Transverse colon (tissue), 4 donors: ENCODE data around the gene PYROXD2. TPM values are rescaled to one million over a fixed set of nuclear protein-coding genes. Genes with fewer than 3 reads are reported as not detected.

ENCODE experiments used
- DNase-seq: peaks from one replicate; pipeline ENCODE4 v3.0.0-alpha.2; 2019
- H3K27ac ChIP-seq, 4 donors: fragments of 200-600 bp; sonication (generic); 2 replicates each; pipeline ENCODE4 v1.5.1; 2016 to 2018; ENCODE audit warnings: inconsistent platforms in 4 of 4
- H3K27me3 ChIP-seq: fragments of 200-600 bp; sonication (generic); 2 replicates; pipeline ENCODE4 v1.5.1; 2017; ENCODE audit warnings: inconsistent platforms
- H3K36me3 ChIP-seq, 4 donors: fragments of 200-600 bp; sonication (generic); 2 replicates each; pipeline ENCODE4 v1.5.1; 2017 to 2019; ENCODE audit warnings: inconsistent platforms in 4 of 4
- H3K4me1 ChIP-seq, 4 donors: fragments of 200-600 bp; sonication (generic); 2 replicates each; pipeline ENCODE4 v1.5.1; 2017 to 2020; ENCODE audit warnings: inconsistent platforms in 4 of 4
- H3K4me3 ChIP-seq, 4 donors: fragments of 200-600 bp; sonication (generic); 1 replicate in 1 of 4; 2 replicates in 3 of 4; pipeline versions ENCODE4 v1.5.1 to v1.6.1; 2017 to 2019; ENCODE audit warnings: inconsistent platforms in 4 of 4
- H3K9me3 ChIP-seq, 2 donors: fragments of 200-600 bp; sonication (generic); 2 replicates each; pipeline ENCODE4 v1.5.1; 2017 to 2019; ENCODE audit warnings: inconsistent platforms in 2 of 2
- EP300 ChIP-seq: sonication (generic); formaldehyde crosslinking; IDR thresholded peaks from one replicate; pipeline ENCODE4 v1.6.1; 2017; ENCODE audit warnings: antibody characterized with exemption, low read depth
- POLR2A ChIP-seq: fragments of 450-650 bp; IDR thresholded peaks from one replicate; pipeline ENCODE4 v1.6.1; 2016; ENCODE audit warnings: antibody characterized with exemption, mild to moderate bottlenecking, moderate library complexity
- POLR2AphosphoS5 ChIP-seq, 3 donors: sonication (generic); formaldehyde crosslinking; IDR thresholded peaks; one replicate each; pipeline ENCODE4 v1.6.1; 2016; ENCODE audit warnings: antibody characterized with exemption in 3 of 3
- WGBS, 2 donors: methylation state at CpG; one replicate each; pipeline ENCODE4 v1.1.5; 2018; ENCODE audit warnings: low coverage in 1 of 2; 5-methylcytosine and 5-hydroxymethylcytosine counted together
- in situ Hi-C, 4 donors: fragments of 200-750 bp; cut with MboI; loops; one replicate each; pipeline versions ENCODE4 v1.15.0 to v1.15.1; 2017; ENCODE audit warnings: low sequenced_read_pairs in 3 of 4, low pct_ligation_motif_present in 1 of 4, low pct_unique_long_range_greater_than_20kb in 1 of 4
- intact Hi-C: fragments of 100-400 bp; cut with DNase I; formaldehyde crosslinking; loops from one replicate; pipeline ENCODE4 v1.15.1; 2023; ENCODE audit warnings: low total_unique reads
- total RNA-seq, 4 donors: library from RNA; depleted of rRNA; stranded (reverse); fragments of >200 nt; gene quantifications; one replicate each; pipeline ENCODE4 v1.1.0, GENCODE V29; 2016
- TF ChIP-seq, protein P1 (sequence below), 5 experiments: fragments of 200-600 bp in 3 of 5; fragments of 450-650 bp in 2 of 5; sonication (generic) in 3 of 5; IDR thresholded peaks; 1 replicate in 2 of 5; 2 replicates in 3 of 5; pipeline ENCODE4 v1.5.1; 2016 to 2017; ENCODE audit warnings: antibody characterized with exemption in 5 of 5, inconsistent platforms in 3 of 5, mild to moderate bottlenecking in 2 of 5, moderate library complexity in 1 of 5

PYROXD2 gene
- total RNA-seq, 4 donors from 2014 or later, result 3.0 to 14.9 (median 8.4) TPM

DNA sequence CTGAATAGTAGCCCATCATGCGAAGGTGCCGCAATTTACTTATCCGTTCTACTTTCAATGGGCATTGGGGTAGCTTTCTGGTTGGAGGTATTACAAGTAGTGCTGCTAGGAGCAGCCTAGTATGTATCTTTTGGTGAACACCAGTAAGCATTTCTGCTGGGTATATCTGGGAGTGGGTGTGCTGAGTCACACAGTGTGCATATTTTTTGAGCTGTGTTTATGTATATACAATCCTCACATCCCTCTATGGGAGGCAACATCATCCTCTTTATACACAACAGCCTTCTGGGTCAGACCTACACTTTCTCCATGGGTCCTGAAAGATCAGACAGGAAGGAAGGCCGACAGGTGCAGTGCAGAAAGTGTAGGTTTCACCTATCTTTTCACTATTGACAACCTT, 36.3 kb downstream of the PYROXD2 start:
- H3K27me3 ChIP-seq, result no peaks in the 10 kb centered on the region
- H3K4me1 ChIP-seq, result no peaks in the 10 kb centered on the region
- no peak overlapping the region for H3K27ac ChIP-seq
- H3K4me3 ChIP-seq, result no peak overlapping the region
- intact Hi-C loops (no loop called here), in situ Hi-C loops (no loop called here)
- 89% methylated on average over 1 to 4 of the region's 4 CpGs for WGBS, 2 donors
- no peaks in the 10 kb centered on the region for H3K36me3 ChIP-seq
- TF ChIP-seq POLR2AphosphoS5 (IDR thresholded peaks at IDR 0.05) (no peak), EP300 (no peak)
- TF ChIP-seq, protein P1, sequence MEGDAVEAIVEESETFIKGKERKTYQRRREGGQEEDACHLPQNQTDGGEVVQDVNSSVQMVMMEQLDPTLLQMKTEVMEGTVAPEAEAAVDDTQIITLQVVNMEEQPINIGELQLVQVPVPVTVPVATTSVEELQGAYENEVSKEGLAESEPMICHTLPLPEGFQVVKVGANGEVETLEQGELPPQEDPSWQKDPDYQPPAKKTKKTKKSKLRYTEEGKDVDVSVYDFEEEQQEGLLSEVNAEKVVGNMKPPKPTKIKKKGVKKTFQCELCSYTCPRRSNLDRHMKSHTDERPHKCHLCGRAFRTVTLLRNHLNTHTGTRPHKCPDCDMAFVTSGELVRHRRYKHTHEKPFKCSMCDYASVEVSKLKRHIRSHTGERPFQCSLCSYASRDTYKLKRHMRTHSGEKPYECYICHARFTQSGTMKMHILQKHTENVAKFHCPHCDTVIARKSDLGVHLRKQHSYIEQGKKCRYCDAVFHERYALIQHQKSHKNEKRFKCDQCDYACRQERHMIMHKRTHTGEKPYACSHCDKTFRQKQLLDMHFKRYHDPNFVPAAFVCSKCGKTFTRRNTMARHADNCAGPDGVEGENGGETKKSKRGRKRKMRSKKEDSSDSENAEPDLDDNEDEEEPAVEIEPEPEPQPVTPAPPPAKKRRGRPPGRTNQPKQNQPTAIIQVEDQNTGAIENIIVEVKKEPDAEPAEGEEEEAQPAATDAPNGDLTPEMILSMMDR (IDR thresholded peaks at IDR 0.05), result no peak
- DNase-seq, result no peak
- H3K9me3 ChIP-seq, result no peaks in the 10 kb centered on the region

DNA sequence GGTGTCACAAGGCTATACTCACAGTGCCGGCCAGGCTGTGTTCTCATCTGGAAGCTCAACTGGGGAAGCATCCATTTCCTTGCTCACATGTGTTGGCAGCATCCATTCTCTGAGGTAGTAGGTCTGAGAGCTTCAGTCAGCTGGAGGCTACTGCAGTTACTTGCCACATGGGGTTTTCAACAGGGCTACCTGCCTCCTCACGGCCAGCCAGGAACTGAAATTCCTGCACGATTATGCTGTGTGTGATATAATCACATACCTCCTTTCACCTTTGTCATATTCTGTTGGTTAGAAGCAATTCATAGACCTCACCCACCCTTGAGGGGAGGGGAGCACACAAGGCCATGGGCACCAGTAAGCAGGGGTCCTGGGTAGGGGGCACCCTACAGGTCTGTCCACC, 37.4 kb downstream of the PYROXD2 start:
- no peak for TF ChIP-seq POLR2A
- TF ChIP-seq POLR2AphosphoS5 (IDR thresholded peaks at IDR 0.05), result no peak
- TF ChIP-seq EP300, result no peak
- TF ChIP-seq, protein P1 (IDR thresholded peaks at IDR 0.05), result no peak
- WGBS, 2 donors, result 94% methylated on average over 3 of the region's 3 CpGs; no CpG with 5 or more reads in 1 of the 2 donors
- Histone ChIP-seq H3K9me3 (no peaks in the 10 kb centered on the region), H3K4me1 (no peaks in the 10 kb centered on the region), H3K4me3 (no peak overlapping the region), H3K27me3 (no peaks in the 10 kb centered on the region), H3K27ac (no peak overlapping the region), H3K36me3 (no peaks in the 10 kb centered on the region)
- intact Hi-C loops (no loop called here), in situ Hi-C loops (no loop called here)
- DNase-seq, result no peak

DNA sequence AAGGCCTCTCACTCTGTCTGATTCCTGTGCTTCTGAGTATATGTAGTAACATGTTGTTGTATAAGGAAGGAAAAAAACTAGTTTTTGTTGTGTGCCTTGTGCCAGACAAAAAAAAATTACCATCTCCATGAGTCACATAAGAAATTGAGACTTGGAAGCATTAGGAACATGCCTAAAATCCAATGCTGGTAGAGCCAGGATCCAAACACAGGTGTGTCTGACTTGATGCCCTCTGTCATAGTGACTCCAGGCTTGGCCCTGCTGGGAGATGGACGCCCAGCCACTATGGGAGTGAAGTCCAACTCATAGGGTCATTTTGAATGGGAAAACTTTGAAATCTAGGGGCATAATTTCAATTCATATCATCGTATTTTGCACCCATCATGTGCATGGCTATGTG, 38.0 kb downstream of the PYROXD2 start:
- 94% methylated on average over 2 of the region's 2 CpGs; no CpG with 5 or more reads in 1 of the 2 donors for WGBS, 2 donors
- in situ Hi-C loops, result no loop called here
- no peaks in the 10 kb centered on the region for H3K27me3 ChIP-seq
- no peak overlapping the region for H3K4me3 ChIP-seq
- H3K9me3 ChIP-seq, result no peaks in the 10 kb centered on the region
- DNase-seq, result no peak
- H3K36me3 ChIP-seq, result no peaks in the 10 kb centered on the region
- no peaks in the 10 kb centered on the region for H3K4me1 ChIP-seq
- no peak overlapping the region for H3K27ac ChIP-seq
- no peak for TF ChIP-seq POLR2AphosphoS5 (IDR thresholded peaks at IDR 0.05)
- TF ChIP-seq, protein P1 (IDR thresholded peaks at IDR 0.05), result no peak
- no peak for TF ChIP-seq EP300
- TF ChIP-seq POLR2A, result no peak
- intact Hi-C loops, result no loop called here

DNA sequence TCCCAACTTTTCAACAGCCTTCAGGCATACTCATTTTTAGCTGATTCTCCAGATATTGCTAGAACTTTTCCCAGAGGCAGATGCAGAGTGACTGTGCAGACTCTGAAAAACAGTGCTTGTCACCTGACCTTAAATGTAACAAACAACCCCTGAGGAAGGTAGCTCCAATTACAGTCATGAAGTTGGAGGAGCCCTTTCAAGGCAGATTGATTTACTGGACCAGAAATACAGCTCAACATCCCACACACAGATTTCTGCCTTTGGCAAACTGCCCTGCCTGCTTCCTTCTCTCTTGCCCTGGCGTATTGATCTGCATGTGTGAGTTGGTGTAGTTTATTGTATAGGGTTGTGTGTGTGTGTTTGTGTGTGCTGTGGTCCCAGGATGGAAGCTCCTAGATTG, 38.5 kb downstream of the PYROXD2 start:
- no peak for DNase-seq
- Histone ChIP-seq H3K27ac (no peak overlapping the region), H3K4me1 (no peaks in the 10 kb centered on the region), H3K36me3 (no peaks in the 10 kb centered on the region), H3K9me3 (no peaks in the 10 kb centered on the region), H3K4me3 (no peak overlapping the region), H3K27me3 (no peaks in the 10 kb centered on the region)
- WGBS, 2 donors, result 95% methylated on average over 1 of the region's 1 CpG; no CpG with 5 or more reads in 1 of the 2 donors
- intact Hi-C loops, result no loop called here
- in situ Hi-C loops, result no loop called here
- TF ChIP-seq, protein P1 (IDR thresholded peaks at IDR 0.05), result no peak
- TF ChIP-seq EP300, result no peak
- no peak for TF ChIP-seq POLR2AphosphoS5 (IDR thresholded peaks at IDR 0.05)
- TF ChIP-seq POLR2A, result no peak
